ENCODE measurements around the gene SAMD4A.

Gene SAMD4A

DNA sequence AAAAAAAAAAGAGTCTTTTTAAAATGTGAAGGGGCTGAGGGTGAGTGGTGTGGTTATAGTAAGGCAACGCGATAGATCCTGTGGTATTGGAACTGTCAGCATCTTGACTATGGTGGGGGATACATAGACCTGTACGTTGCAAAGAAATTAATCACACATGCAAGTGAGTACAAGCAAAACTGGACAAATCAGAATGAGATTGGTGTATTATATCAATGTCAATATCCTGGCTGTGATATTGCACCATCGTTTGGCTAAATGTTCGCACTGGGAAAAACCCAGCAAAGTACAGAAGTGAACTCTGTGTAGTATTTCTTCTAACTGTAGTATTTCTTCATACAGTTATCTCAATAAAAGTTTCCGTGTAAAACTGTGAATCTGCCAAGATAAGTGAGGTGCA, 267.8 kb downstream of the SAMD4A start:
- DNase-seq (ENCODE audit: low spot score) = no peak

- no peak for DNase-seq (ENCODE audit: low spot score)
These were observed 269.3 kb downstream of the SAMD4A start for GRCh38 chr14:54836231-54836630.

DNA sequence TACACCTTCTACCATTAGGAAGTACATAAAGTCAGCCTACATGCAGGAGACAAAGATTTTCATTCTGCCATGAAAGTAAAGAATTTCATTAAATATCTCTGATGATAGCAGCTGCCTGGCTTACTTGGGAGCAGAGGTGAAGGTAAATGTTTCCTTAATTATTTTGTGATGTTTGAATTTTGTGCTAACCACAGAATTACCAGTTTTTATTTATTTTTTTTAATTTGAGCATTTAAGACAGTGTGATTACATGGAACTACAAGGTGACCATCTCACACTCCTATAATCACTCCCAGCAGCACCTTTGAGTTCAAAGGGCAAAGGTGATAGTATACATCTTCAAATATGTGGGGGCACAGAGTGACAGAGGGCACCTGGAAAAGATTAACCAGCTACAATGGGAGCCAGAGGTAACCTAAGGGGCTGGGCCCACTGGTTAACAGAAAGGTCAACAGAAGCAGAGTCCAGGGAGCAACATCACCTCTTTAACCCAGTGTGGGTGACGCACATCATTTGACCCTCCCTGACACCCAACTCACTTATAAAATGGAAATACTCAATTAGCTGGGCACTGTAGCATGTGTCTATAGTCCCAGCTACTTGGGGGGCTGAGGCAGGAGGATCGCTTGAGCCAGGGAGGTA, 270.7 kb downstream of the SAMD4A start:
- DNase-seq (ENCODE audit: low spot score) = no peak

- DNase-seq (ENCODE audit: low spot score) = no peak
These were observed 272.1 kb downstream of the SAMD4A start for GRCh38 chr14:54838931-54839512.

DNA sequence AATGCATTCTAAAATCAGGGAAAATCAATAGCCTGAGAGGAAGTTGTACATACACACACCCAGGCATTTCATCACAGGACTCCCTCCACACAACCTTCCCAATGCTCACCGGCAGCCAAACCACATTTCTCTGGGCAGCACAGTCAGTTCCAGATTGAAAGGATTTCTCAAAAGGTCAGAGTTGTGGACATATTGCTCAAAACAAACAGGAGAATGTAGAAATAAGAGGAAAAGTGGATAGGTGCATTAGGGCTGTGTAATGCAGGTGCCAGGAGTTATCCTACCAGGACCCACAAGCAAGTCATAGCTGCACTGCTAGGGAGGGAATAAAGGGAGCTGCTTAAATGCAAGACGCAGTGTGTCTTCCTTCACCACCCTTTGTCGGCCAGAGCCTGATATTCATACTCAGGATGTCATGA, 272.8 kb downstream of the SAMD4A start:
- DNase-seq (ENCODE audit: low spot score) = no peak

DNA sequence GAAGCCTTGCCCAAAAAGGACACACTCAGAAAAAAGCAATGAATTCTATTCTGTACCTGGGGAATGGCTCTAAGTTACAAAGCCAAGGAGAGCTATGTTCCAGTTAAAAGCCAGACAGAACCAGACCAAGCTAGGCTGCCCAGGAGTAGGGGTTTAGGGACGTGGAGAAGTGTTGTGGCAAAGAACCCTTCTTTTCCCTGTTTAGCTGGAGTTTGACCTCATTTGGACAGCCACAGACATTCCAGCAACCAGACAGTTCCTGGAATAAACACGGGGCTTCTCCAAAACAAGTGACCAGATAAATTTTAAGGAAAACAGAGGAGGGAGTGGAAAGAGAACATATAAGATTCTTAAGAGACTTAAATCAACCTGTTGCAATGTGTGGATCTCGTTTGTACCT, 273.4 kb downstream of the SAMD4A start:
- DNase-seq (ENCODE audit: low spot score) = no peak

DNA sequence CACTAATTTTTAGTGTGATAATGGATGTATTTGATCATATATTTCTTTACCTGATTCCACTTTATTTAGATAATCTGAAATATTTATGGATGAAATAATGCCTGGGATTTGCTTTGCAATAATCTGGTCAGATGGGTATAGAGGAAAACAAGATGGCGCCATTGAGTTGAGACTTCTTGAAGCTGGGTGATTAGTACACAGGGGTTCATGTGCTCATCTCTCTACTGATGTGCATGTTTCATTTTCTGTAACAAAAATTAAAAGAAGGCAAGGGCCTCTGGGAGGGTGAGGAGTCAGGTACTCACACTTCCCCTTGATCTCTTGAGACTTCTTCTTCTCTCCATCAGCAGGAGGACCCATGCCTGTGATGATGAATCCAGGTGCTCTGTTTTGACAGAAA, 273.9 kb downstream of the SAMD4A start:
- DNase-seq (ENCODE audit: low spot score) = no peak

Measured in D341Med (cell line).